ENCODE measurements around the gene COL27A1.

The COL27A1 gene

GRCh38 chr9:114192539-114192938, 37.2 kb downstream of the COL27A1 start:
- TF ChIP-seq CTCF (IDR thresholded peaks at IDR 0.05; ENCODE audit: control insufficient read depth, insufficient read depth, low read depth, low read length, missing control alignments) = no peak
- DNase-seq (ENCODE audit: low read depth) = no peak
- H3K4me3 ChIP-seq (ENCODE audit: control insufficient read depth, low read depth, low read length) = no peak overlapping the region

GRCh38 chr9:114193090-114193489, 37.8 kb downstream of the COL27A1 start:
- no peak overlapping the region for H3K4me3 ChIP-seq (ENCODE audit: control insufficient read depth, low read depth, low read length)
- no peak for TF ChIP-seq CTCF (IDR thresholded peaks at IDR 0.05; ENCODE audit: control insufficient read depth, insufficient read depth, low read depth, low read length, missing control alignments)
- no peak for DNase-seq (ENCODE audit: low read depth)

- no peak for TF ChIP-seq CTCF (IDR thresholded peaks at IDR 0.05; ENCODE audit: control insufficient read depth, insufficient read depth, low read depth, low read length, missing control alignments)
- no peak for DNase-seq (ENCODE audit: low read depth)
- no peak overlapping the region for H3K4me3 ChIP-seq (ENCODE audit: control insufficient read depth, low read depth, low read length)
These were observed 40.8 kb downstream of the COL27A1 start for GRCh38 chr9:114196117-114196516.

GRCh38 chr9:114196979-114197622, 41.8 kb downstream of the COL27A1 start:
- no peak for TF ChIP-seq CTCF (IDR thresholded peaks at IDR 0.05; ENCODE audit: control insufficient read depth, insufficient read depth, low read depth, low read length, missing control alignments)
- DNase-seq (ENCODE audit: low read depth) = no peak
- no peak overlapping the region for H3K4me3 ChIP-seq (ENCODE audit: control insufficient read depth, low read depth, low read length)

GRCh38 chr9:114198249-114199040, 43.1 kb downstream of the COL27A1 start:
- DNase-seq (ENCODE audit: low read depth) = no peak
- TF ChIP-seq CTCF (IDR thresholded peaks at IDR 0.05; ENCODE audit: control insufficient read depth, insufficient read depth, low read depth, low read length, missing control alignments) = no peak
- H3K4me3 ChIP-seq (ENCODE audit: control insufficient read depth, low read depth, low read length) = no peak overlapping the region

GRCh38 chr9:114200721-114201300, 45.5 kb downstream of the COL27A1 start:
- DNase-seq (ENCODE audit: low read depth) = no peak
- no peak overlapping the region for H3K4me3 ChIP-seq (ENCODE audit: control insufficient read depth, low read depth, low read length)
- TF ChIP-seq CTCF (IDR thresholded peaks at IDR 0.05; ENCODE audit: control insufficient read depth, insufficient read depth, low read depth, low read length, missing control alignments) = no peak
